Neural cell (in vitro differentiated cells): Measurements from ENCODE around the gene ARPC5L. TPM values are rescaled to one million over a fixed set of nuclear protein-coding genes. Genes with fewer than 3 reads are reported as not detected.

Experiments used
- H2AFZ ChIP-seq: fragments of 200-600, 300-800 bp; sonication (generic), shearing (Covaris generic); 2 replicates; pipeline ENCODE4 v1.6.0; 2014; ENCODE audit warnings: low read depth, mild to moderate bottlenecking, antibody characterized with exemption, low read length, moderate library complexity
- H3F3A ChIP-seq: fragments of 200-600 bp; shearing (Covaris generic); 2 replicates; pipeline ENCODE4 v1.6.1; 2016; ENCODE audit warnings: mild to moderate bottlenecking, moderate library complexity, mixed read lengths, antibody characterized with exemption, low read length; ENCODE audit not compliant: insufficient read depth, poor library complexity, severe bottlenecking
- H3K27ac ChIP-seq: fragments of 200-600, 300-800 bp; sonication (generic), shearing (Covaris generic); 2 replicates; pipeline ENCODE4 v1.5.1; 2014; ENCODE audit warnings: mild to moderate bottlenecking, low read length, moderate library complexity
- H3K27me3 ChIP-seq: fragments of 300-800, 200-600 bp; sonication (generic), shearing (Covaris generic); 2 replicates; pipeline ENCODE4 v1.6.0; 2014; ENCODE audit warnings: mild to moderate bottlenecking, low read depth, low read length, moderate library complexity; ENCODE audit not compliant: insufficient read depth
- H3K36me3 ChIP-seq: fragments of 300-800, 200-600 bp; sonication (generic), shearing (Covaris generic); 2 replicates; pipeline ENCODE4 v1.5.1; 2014; ENCODE audit warnings: mild to moderate bottlenecking, antibody characterized with exemption, low read length, moderate library complexity; ENCODE audit not compliant: insufficient read depth
- H3K4me2 ChIP-seq: fragments of 300-800, 200-600 bp; sonication (generic), shearing (Covaris generic); 2 replicates; pipeline ENCODE4 v1.6.0; 2014; ENCODE audit warnings: mild to moderate bottlenecking, low read length
- H3K4me3 ChIP-seq: fragments of 300-800, 200-600 bp; sonication (generic), shearing (Covaris generic); 2 replicates; pipeline ENCODE4 v1.5.1; 2014; ENCODE audit warnings: mild to moderate bottlenecking, low read length, moderate library complexity
- H3K79me2 ChIP-seq: fragments of 200-600 bp; shearing (Covaris generic); replicated peaks from 2 replicates; pipeline ENCODE4 v1.6.0; 2014; ENCODE audit warnings: mild to moderate bottlenecking, low read length, moderate library complexity; ENCODE audit not compliant: insufficient read depth
- H3K9ac ChIP-seq: fragments of 300-800, 200-600 bp; sonication (generic), shearing (Covaris generic); 2 replicates; pipeline ENCODE4 v1.6.1; 2016; ENCODE audit warnings: mild to moderate bottlenecking, low read length, mixed read lengths
- H3K9me2 ChIP-seq: fragments of 200-600 bp; shearing (Covaris generic); 2 replicates; pipeline ENCODE4 v1.6.1; 2016; ENCODE audit warnings: mild to moderate bottlenecking, low read length, mixed read lengths; ENCODE audit not compliant: insufficient read depth
- H3K9me3 ChIP-seq: fragments of 200-600, 300-800 bp; sonication (generic), shearing (Covaris generic); 2 replicates; pipeline ENCODE4 v1.6.1; 2016; ENCODE audit warnings: mild to moderate bottlenecking, mixed run types, low read length, moderate library complexity, mixed read lengths
- H4K20me1 ChIP-seq: fragments of 200-600 bp; shearing (Covaris generic); 2 replicates; pipeline ENCODE4 v1.6.1; 2016; ENCODE audit warnings: mild to moderate bottlenecking, mixed run types; ENCODE audit not compliant: insufficient read depth
- EP300 ChIP-seq: fragments of 450-650 bp; conservative IDR thresholded peaks from 2 replicates; pipeline ENCODE4 v1.6.1; 2014; ENCODE audit warnings: antibody characterized with exemption, mild to moderate bottlenecking, moderate library complexity; ENCODE audit not compliant: poor library complexity, severe bottlenecking
- EZH2 ChIP-seq: fragments of 200-600, 300-800 bp; shearing (Covaris generic), sonication (generic); IDR thresholded peaks from 2 replicates; pipeline ENCODE4 v1.6.1; 2014; ENCODE audit warnings: antibody characterized with exemption, low read length, borderline replicate concordance, mild to moderate bottlenecking; ENCODE audit not compliant: insufficient read depth, poor library complexity, severe bottlenecking
- MXI1 ChIP-seq: fragments of 450-650 bp; conservative IDR thresholded peaks from 2 replicates; pipeline ENCODE4 v1.6.1; 2014; ENCODE audit warnings: antibody characterized with exemption, mild to moderate bottlenecking; ENCODE audit not compliant: poor library complexity, severe bottlenecking
- POLR2AphosphoS5 ChIP-seq: IDR thresholded peaks from 2 replicates; pipeline ENCODE4 v1.6.1; 2012
- RAD21 ChIP-seq: fragments of 450-650 bp; conservative IDR thresholded peaks from 2 replicates; pipeline ENCODE4 v1.6.1; 2014; ENCODE audit warnings: antibody characterized with exemption, mild to moderate bottlenecking, moderate library complexity
- SMC3 ChIP-seq: fragments of 450-650 bp; conservative IDR thresholded peaks from 2 replicates; pipeline ENCODE4 v1.6.1; 2014; ENCODE audit warnings: antibody characterized with exemption, mild to moderate bottlenecking, moderate library complexity; ENCODE audit not compliant: poor library complexity
- TAF1 ChIP-seq: IDR thresholded peaks from 2 replicates; pipeline ENCODE4 v1.6.1; 2012; ENCODE audit warnings: low read depth
- polyA plus RNA-seq: library from polyadenylated mRNA; depleted of rRNA; stranded (reverse); fragments of >200 nt; gene quantifications from 2 replicates; pipeline ENCODE4 v1.2.3, GENCODE V29; 2014
- TF ChIP-seq, protein P1 (sequence below): IDR thresholded peaks from 2 replicates; pipeline ENCODE4 v1.6.1; 2012; ENCODE audit warnings: borderline replicate concordance
- TF ChIP-seq, protein P2 (sequence below): fragments of 450-650 bp; IDR thresholded peaks from 2 replicates; pipeline ENCODE4 v1.5.1; 2014; ENCODE audit warnings: antibody characterized with exemption, mild to moderate bottlenecking, moderate library complexity; ENCODE audit not compliant: poor library complexity, severe bottlenecking

The ARPC5L gene
- polyA plus RNA-seq, 1 donor from 2014 or later = 46.5 TPM

- Histone ChIP-seq H3K9me2 (no peaks in the 10 kb centered on the region), H3K4me2 (no peak overlapping the region), H3K9me3 (no peaks in the 10 kb centered on the region), H3K4me3 (no peak overlapping the region), H2AFZ (no peak overlapping the region), H3K27ac (no peak overlapping the region), H3F3A (no peaks in the 10 kb centered on the region), H3K36me3 (peaks cover 9% of the 10 kb centered on the region), H3K9ac (no peak overlapping the region), H3K79me2 (no peaks in the 10 kb centered on the region), H4K20me1 (no peaks in the 10 kb centered on the region), H3K27me3 (no peaks in the 10 kb centered on the region)
- TF ChIP-seq EP300 (no peak), MXI1 (no peak), TAF1 (no peak)
Observed at GRCh38 chr9:124884376-124884775, 22.4 kb downstream of the ARPC5L start.

GRCh38 chr9:124885551-124885950 lies 23.6 kb downstream of the ARPC5L start:
- Histone ChIP-seq H3K9ac (no peak overlapping the region), H3K36me3 (peaks cover 9% of the 10 kb centered on the region), H2AFZ (no peak overlapping the region), H3K27me3 (no peaks in the 10 kb centered on the region), H3K27ac (no peak overlapping the region), H3K4me3 (no peak overlapping the region), H4K20me1 (no peaks in the 10 kb centered on the region), H3K9me3 (no peaks in the 10 kb centered on the region), H3K79me2 (no peaks in the 10 kb centered on the region), H3F3A (no peaks in the 10 kb centered on the region), H3K4me2 (no peak overlapping the region), H3K9me2 (no peaks in the 10 kb centered on the region)
- TF ChIP-seq MXI1 (no peak), RAD21 (no peak), SMC3 (no peak), EP300 (no peak), POLR2AphosphoS5 (no peak), TAF1 (no peak), EZH2 (no peak)
- TF ChIP-seq, protein P1, sequence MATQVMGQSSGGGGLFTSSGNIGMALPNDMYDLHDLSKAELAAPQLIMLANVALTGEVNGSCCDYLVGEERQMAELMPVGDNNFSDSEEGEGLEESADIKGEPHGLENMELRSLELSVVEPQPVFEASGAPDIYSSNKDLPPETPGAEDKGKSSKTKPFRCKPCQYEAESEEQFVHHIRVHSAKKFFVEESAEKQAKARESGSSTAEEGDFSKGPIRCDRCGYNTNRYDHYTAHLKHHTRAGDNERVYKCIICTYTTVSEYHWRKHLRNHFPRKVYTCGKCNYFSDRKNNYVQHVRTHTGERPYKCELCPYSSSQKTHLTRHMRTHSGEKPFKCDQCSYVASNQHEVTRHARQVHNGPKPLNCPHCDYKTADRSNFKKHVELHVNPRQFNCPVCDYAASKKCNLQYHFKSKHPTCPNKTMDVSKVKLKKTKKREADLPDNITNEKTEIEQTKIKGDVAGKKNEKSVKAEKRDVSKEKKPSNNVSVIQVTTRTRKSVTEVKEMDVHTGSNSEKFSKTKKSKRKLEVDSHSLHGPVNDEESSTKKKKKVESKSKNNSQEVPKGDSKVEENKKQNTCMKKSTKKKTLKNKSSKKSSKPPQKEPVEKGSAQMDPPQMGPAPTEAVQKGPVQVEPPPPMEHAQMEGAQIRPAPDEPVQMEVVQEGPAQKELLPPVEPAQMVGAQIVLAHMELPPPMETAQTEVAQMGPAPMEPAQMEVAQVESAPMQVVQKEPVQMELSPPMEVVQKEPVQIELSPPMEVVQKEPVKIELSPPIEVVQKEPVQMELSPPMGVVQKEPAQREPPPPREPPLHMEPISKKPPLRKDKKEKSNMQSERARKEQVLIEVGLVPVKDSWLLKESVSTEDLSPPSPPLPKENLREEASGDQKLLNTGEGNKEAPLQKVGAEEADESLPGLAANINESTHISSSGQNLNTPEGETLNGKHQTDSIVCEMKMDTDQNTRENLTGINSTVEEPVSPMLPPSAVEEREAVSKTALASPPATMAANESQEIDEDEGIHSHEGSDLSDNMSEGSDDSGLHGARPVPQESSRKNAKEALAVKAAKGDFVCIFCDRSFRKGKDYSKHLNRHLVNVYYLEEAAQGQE = no peak
- TF ChIP-seq, protein P2, sequence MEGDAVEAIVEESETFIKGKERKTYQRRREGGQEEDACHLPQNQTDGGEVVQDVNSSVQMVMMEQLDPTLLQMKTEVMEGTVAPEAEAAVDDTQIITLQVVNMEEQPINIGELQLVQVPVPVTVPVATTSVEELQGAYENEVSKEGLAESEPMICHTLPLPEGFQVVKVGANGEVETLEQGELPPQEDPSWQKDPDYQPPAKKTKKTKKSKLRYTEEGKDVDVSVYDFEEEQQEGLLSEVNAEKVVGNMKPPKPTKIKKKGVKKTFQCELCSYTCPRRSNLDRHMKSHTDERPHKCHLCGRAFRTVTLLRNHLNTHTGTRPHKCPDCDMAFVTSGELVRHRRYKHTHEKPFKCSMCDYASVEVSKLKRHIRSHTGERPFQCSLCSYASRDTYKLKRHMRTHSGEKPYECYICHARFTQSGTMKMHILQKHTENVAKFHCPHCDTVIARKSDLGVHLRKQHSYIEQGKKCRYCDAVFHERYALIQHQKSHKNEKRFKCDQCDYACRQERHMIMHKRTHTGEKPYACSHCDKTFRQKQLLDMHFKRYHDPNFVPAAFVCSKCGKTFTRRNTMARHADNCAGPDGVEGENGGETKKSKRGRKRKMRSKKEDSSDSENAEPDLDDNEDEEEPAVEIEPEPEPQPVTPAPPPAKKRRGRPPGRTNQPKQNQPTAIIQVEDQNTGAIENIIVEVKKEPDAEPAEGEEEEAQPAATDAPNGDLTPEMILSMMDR = no peak

- Histone ChIP-seq H3K27ac (no peak overlapping the region), H3K9ac (no peak overlapping the region), H3F3A (no peaks in the 10 kb centered on the region), H3K27me3 (no peaks in the 10 kb centered on the region), H3K9me3 (no peaks in the 10 kb centered on the region), H3K36me3 (peaks cover 11% of the 10 kb centered on the region), H3K9me2 (no peaks in the 10 kb centered on the region), H3K79me2 (no peaks in the 10 kb centered on the region), H3K4me2 (no peak overlapping the region), H4K20me1 (no peaks in the 10 kb centered on the region), H2AFZ (no peak overlapping the region), H3K4me3 (no peak overlapping the region)
- TF ChIP-seq EZH2 = no peak
- no peak for TF ChIP-seq MXI1
- no peak for TF ChIP-seq RAD21
- no peak for TF ChIP-seq TAF1
- TF ChIP-seq, protein P1 = no peak
- no peak for TF ChIP-seq POLR2AphosphoS5
- no peak for TF ChIP-seq EP300
- TF ChIP-seq, protein P2 = no peak
- TF ChIP-seq SMC3 = no peak
Observed at GRCh38 chr9:124886461-124886860, 24.5 kb downstream of the ARPC5L start.
